ENCODE data around the gene MVD. TPM values are rescaled to one million over a fixed set of nuclear protein-coding genes. Genes with fewer than 3 reads are reported as not detected.

The MVD gene
- total RNA-seq, 1 donor from 2014 or later, result 59.0 TPM

DNA sequence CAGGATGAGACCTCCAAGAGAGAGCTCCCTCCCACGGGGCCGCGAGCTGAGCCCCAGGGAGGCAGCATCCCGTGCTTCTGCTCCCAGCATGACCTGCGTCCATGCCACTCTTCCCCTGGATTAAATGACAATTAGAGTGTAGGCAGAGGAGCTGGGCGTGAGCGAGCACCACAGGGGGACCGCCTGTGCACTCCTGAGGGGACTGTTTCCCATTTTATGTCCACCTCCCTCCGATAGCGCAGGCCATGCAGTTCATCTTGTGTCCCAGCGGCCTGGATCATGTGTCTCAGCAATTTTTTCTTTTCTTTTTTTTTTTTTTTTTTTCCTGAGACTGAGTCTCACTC lies 30.3 kb downstream of the MVD start:
- Mint-ChIP-seq H3K36me3 (no peaks in the 10 kb centered on the region), H3K9me3 (no peaks in the 10 kb centered on the region), H3K4me3 (no peak overlapping the region), H3K27ac (no peak overlapping the region), H3K4me1 (ENCODE audit: unreplicated experiment) (peaks cover under 1% of the 10 kb centered on the region), H3K27me3 (peaks cover 9% of the 10 kb centered on the region)
- DNase-seq (ENCODE audit: extremely low spot score, unreplicated experiment), result no peak
- TF ChIP-seq, protein P1, sequence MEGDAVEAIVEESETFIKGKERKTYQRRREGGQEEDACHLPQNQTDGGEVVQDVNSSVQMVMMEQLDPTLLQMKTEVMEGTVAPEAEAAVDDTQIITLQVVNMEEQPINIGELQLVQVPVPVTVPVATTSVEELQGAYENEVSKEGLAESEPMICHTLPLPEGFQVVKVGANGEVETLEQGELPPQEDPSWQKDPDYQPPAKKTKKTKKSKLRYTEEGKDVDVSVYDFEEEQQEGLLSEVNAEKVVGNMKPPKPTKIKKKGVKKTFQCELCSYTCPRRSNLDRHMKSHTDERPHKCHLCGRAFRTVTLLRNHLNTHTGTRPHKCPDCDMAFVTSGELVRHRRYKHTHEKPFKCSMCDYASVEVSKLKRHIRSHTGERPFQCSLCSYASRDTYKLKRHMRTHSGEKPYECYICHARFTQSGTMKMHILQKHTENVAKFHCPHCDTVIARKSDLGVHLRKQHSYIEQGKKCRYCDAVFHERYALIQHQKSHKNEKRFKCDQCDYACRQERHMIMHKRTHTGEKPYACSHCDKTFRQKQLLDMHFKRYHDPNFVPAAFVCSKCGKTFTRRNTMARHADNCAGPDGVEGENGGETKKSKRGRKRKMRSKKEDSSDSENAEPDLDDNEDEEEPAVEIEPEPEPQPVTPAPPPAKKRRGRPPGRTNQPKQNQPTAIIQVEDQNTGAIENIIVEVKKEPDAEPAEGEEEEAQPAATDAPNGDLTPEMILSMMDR (conservative IDR thresholded peaks at IDR 0.05), result no peak

DNA sequence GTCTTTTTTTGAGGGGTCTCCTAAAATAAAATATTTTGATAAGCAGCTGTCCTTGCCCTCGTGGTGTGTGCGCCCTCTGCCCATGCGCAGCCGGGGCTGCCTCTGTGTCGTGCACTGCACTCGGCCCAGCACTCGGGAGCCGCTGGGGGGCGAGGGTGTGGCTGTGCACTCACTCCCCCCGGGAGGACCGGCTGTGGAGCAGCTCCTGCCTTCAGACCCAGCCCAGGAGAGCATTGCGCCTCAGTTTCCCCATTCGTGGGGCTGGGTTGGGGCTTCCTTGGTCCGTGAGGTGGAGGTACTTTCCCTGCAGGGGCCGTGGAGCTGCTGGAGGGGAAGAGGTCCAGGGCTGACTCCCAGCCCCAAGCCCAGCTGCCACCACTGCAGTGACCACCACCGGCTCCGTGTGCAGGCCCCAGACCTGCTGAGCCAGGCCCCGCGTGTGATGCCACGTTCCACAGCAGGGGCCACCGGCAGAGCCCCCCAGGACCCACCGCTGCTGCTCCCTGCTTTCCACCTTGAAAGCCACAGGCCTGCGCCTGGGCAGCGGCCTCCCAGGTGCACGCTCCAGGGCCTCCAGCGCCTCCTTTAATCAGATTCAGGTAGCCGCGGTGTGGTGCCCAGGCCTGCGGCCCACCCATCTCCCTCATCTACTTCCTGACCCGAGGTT lies 30.8 kb downstream of the MVD start:
- H3K9me3 Mint-ChIP-seq, result no peaks in the 10 kb centered on the region
- H3K27me3 Mint-ChIP-seq, result peaks cover 4% of the 10 kb centered on the region
- DNase-seq (ENCODE audit: extremely low spot score, unreplicated experiment), result no peak
- H3K36me3 Mint-ChIP-seq, result no peaks in the 10 kb centered on the region
- no peak overlapping the region for H3K27ac Mint-ChIP-seq
- TF ChIP-seq, protein P1 (conservative IDR thresholded peaks at IDR 0.05), result no peak
- no peak overlapping the region for H3K4me3 Mint-ChIP-seq
- H3K4me1 Mint-ChIP-seq (ENCODE audit: unreplicated experiment), result no peaks in the 10 kb centered on the region

DNA sequence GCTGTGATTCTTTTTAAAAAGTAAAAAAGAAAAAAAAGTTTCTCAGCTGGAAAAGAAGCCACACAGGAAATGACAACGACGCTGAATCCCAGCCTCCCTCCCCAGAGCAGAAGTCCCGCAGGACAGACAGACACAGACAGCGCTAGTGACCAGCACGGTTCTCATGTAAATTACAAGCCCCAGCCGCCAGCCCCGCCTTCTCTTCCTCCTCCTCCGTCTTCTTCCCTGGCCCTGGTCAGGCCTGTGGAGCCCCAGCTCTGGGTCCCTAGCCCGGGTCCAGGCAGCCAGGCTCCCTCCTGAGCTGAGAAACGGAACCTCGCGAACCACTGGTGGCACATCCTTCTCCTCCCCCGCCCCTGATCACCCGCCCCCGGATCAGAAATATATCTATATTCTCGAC lies 31.5 kb downstream of the MVD start:
- Mint-ChIP-seq H3K4me3 (no peak overlapping the region), H3K27me3 (peaks cover 4% of the 10 kb centered on the region), H3K36me3 (no peaks in the 10 kb centered on the region), H3K9me3 (no peaks in the 10 kb centered on the region), H3K27ac (no peak overlapping the region), H3K4me1 (ENCODE audit: unreplicated experiment) (no peaks in the 10 kb centered on the region)
- DNase-seq (ENCODE audit: extremely low spot score, unreplicated experiment), result no peak
- TF ChIP-seq, protein P1 (conservative IDR thresholded peaks at IDR 0.05), result no peak

DNA sequence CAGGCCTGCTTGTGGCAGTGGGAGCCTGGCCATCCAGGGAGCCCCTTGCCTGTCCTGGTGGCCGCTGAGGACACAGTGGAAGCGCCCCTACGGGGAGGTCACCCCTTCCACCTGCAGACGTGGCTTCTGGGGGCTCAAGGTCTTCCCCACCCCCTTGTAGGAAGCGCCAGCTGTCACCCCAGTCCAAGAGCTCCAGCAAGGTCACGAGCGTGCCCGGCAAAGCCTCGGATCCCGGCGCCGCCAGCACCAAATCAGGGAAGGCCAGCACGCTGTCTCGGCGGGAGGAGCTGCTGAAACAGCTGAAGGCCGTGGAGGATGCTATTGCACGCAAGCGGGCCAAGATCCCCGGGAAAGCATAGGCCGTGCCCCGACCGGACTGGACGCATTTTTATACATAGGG lies 31.9 kb downstream of the MVD start:
- peaks cover 4% of the 10 kb centered on the region for H3K27me3 Mint-ChIP-seq
- no peak overlapping the region for H3K4me3 Mint-ChIP-seq
- H3K27ac Mint-ChIP-seq, result no peak overlapping the region

DNA sequence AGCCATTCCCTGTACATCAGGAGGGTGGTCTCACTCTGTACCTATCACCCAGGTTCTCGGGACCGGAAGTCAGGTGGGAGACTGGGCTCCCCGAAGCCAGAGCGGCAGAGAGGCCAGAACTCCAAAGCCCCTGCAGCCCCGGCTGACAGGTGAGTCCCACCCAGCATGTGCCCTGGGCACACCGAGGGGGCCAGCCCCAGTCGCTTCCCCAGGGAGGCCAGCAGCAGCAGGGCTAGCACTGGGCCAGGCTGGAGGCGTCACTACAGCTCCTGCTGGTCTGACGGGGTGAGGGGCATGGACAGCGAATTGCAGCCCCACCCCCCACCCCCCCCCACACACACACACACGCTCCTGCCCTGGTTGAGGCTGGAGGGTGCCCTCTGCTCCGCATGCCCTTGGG lies 32.5 kb downstream of the MVD start:
- DNase-seq (ENCODE audit: extremely low spot score, unreplicated experiment), result no peak
- H3K36me3 Mint-ChIP-seq, result no peaks in the 10 kb centered on the region
- H3K9me3 Mint-ChIP-seq, result no peaks in the 10 kb centered on the region
- TF ChIP-seq, protein P1 (conservative IDR thresholded peaks at IDR 0.05), result no peak
- no peak overlapping the region for H3K27ac Mint-ChIP-seq
- peaks cover 4% of the 10 kb centered on the region for H3K27me3 Mint-ChIP-seq
- H3K4me3 Mint-ChIP-seq, result no peak overlapping the region
- H3K4me1 Mint-ChIP-seq (ENCODE audit: unreplicated experiment), result no peaks in the 10 kb centered on the region

More for the DNA sequence above, 31.9 kb downstream of the MVD start:
- no peaks in the 10 kb centered on the region for H3K4me1 Mint-ChIP-seq (ENCODE audit: unreplicated experiment)
- H3K9me3 Mint-ChIP-seq, result no peaks in the 10 kb centered on the region
- TF ChIP-seq, protein P1 (conservative IDR thresholded peaks at IDR 0.05), result no peak
- no peak for DNase-seq (ENCODE audit: extremely low spot score, unreplicated experiment)
- H3K36me3 Mint-ChIP-seq, result no peaks in the 10 kb centered on the region

DNA sequence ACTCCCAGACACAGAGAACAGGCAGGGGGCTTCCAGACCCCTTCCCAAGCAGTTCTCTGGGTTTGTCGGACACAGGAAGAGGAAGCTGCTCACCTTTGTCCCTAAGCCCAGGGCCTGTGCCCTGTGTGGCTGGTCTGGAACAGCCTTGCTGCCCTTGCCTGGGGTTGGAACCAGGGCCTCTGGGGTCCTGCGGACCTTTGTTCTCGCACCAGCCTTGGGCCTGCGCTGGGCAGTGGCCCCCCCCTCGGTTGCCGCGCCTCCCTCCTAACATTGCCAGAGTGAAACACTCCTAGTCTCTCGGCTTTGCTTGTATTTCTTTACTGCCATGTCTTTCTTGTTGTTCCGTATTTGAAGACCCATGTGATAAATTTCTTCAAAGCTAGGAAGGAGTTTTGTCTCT lies 33.1 kb downstream of the MVD start:
- no peak for DNase-seq (ENCODE audit: extremely low spot score, unreplicated experiment)
- Mint-ChIP-seq H3K36me3 (no peaks in the 10 kb centered on the region), H3K4me3 (no peak overlapping the region)

More for the DNA sequence above, 33.1 kb downstream of the MVD start:
- TF ChIP-seq, protein P1 (conservative IDR thresholded peaks at IDR 0.05), result no peak
- H3K27ac Mint-ChIP-seq, result no peak overlapping the region
- no peaks in the 10 kb centered on the region for H3K9me3 Mint-ChIP-seq
- no peaks in the 10 kb centered on the region for H3K4me1 Mint-ChIP-seq (ENCODE audit: unreplicated experiment)
- no peaks in the 10 kb centered on the region for H3K27me3 Mint-ChIP-seq
